GM12801 (cell line): ENCODE data around the gene DNHD1.

Experiments
- CTCF ChIP-seq: IDR thresholded peaks from one replicate; pipeline ENCODE4 v1.5.1; 2011; ENCODE audit warnings: control low read depth; ENCODE audit not compliant: insufficient read length; ENCODE audit errors: extremely low read depth

Gene DNHD1

GRCh38 chr11:6599449-6599848, 102.4 kb downstream of the DNHD1 start:
- no peak for TF ChIP-seq CTCF

GRCh38 chr11:6599881-6600390, 102.9 kb downstream of the DNHD1 start:
- no peak for TF ChIP-seq CTCF

- no peak for TF ChIP-seq CTCF
Observed at GRCh38 chr11:6601041-6601461, 104.0 kb downstream of the DNHD1 start.

GRCh38 chr11:6602096-6602940, 105.2 kb downstream of the DNHD1 start:
- no peak for TF ChIP-seq CTCF

- TF ChIP-seq CTCF, result no peak
Observed at GRCh38 chr11:6603287-6604080, 106.4 kb downstream of the DNHD1 start, which contains the start of the genes ILK and RRP8. ILK (plus strand) TSS chr11:6603774; CDS start chr11:6604272, 498 bp downstream. RRP8 (minus strand) TSS chr11:6603616; CDS start chr11:6603502, 114 bp downstream.

- TF ChIP-seq CTCF, result no peak
Observed at GRCh38 chr11:6604081-6604626, 107.1 kb downstream of the DNHD1 start.

- no peak for TF ChIP-seq CTCF
Observed at GRCh38 chr11:6604790-6605189, 107.7 kb downstream of the DNHD1 start.
